HepG2 (cell line): ENCODE data around the gene NSF. TPM values are rescaled to one million over a fixed set of nuclear protein-coding genes. Genes with fewer than 3 reads are reported as not detected.
A peak's percentile ranks its signal among the peaks of the same experiment; 100 is the strongest.

Source experiments
- ATF7-NPFF ChIP-seq: sonication (generic); formaldehyde crosslinking; IDR thresholded peaks from 2 replicates; pipeline ENCODE4 v1.8.1; 2023; ENCODE audit warnings: mild to moderate bottlenecking, low read depth, missing genetic modification reagents, moderate library complexity
- DDIT3 ChIP-seq: sonication (generic); formaldehyde crosslinking; IDR thresholded peaks from 2 replicates; pipeline ENCODE4 v1.4.0; 2020; ENCODE audit warnings: mild to moderate bottlenecking, missing genetic modification reagents
- HDAC2 ChIP-seq: sonication (generic); formaldehyde crosslinking; IDR thresholded peaks from 2 replicates; pipeline ENCODE4 v1.4.0; 2020; ENCODE audit warnings: missing genetic modification reagents
- HNF4A ChIP-seq: sonication (generic); formaldehyde crosslinking; IDR thresholded peaks from 2 replicates; pipeline ENCODE4 v1.4.0; 2020; ENCODE audit warnings: missing genetic modification reagents
- HNRNPUL1 ChIP-seq: fragments of 200-400 bp; formaldehyde crosslinking; IDR thresholded peaks from 2 replicates; pipeline ENCODE4 v1.6.1; 2017; ENCODE audit warnings: low read depth, mild to moderate bottlenecking, low read length, moderate library complexity
- HOXA9 ChIP-seq: sonication (generic); formaldehyde crosslinking; IDR thresholded peaks from 2 replicates; pipeline ENCODE4 v1.8.1; 2022; ENCODE audit warnings: missing genetic modification reagents, mild to moderate bottlenecking, moderate library complexity, borderline replicate concordance
- KLF13 ChIP-seq: sonication (generic); formaldehyde crosslinking; IDR thresholded peaks from 2 replicates; pipeline ENCODE4 v1.4.0; 2020; ENCODE audit warnings: mild to moderate bottlenecking, missing genetic modification reagents
- RFX1 ChIP-seq: fragments of 450-650 bp; IDR thresholded peaks from 2 replicates; pipeline ENCODE4 v1.6.1; 2017
- RXRA ChIP-seq: sonication (generic); formaldehyde crosslinking; IDR thresholded peaks from 2 replicates; pipeline ENCODE4 v1.5.1; 2020; ENCODE audit warnings: missing genetic modification reagents
- SIN3A ChIP-seq: IDR thresholded peaks from 2 replicates; pipeline ENCODE4 v1.6.1; 2011; ENCODE audit warnings: low read depth, mild to moderate bottlenecking, control low read depth, low read length, borderline replicate concordance
- SRY ChIP-seq: sonication (generic); formaldehyde crosslinking; IDR thresholded peaks from 2 replicates; pipeline ENCODE4 v1.8.0; 2022; ENCODE audit warnings: mild to moderate bottlenecking, missing genetic modification reagents
- TBL1XR1 ChIP-seq: fragments of 150-350 bp; IDR thresholded peaks from 2 replicates; pipeline ENCODE4 v1.6.1; 2014; ENCODE audit warnings: borderline replicate concordance, low read length; ENCODE audit not compliant: partially characterized antibody
- THYN1 ChIP-seq: sonication (generic); formaldehyde crosslinking; IDR thresholded peaks from 2 replicates; pipeline ENCODE4 v1.8.1; 2023; ENCODE audit warnings: low read depth, mild to moderate bottlenecking, moderate library complexity, missing genetic modification reagents, borderline replicate concordance
- TSC22D2 ChIP-seq: sonication (generic); formaldehyde crosslinking; IDR thresholded peaks from 2 replicates; pipeline ENCODE4 v1.5.1; 2020; ENCODE audit warnings: missing genetic modification reagents, mild to moderate bottlenecking, borderline replicate concordance
- ZBTB4 ChIP-seq: sonication (generic); formaldehyde crosslinking; IDR thresholded peaks from 2 replicates; pipeline ENCODE4 v1.4.0; 2020; ENCODE audit warnings: missing genetic modification reagents, mild to moderate bottlenecking, borderline replicate concordance
- ZFP1 ChIP-seq: IDR thresholded peaks from 2 replicates; pipeline ENCODE4 v1.6.1; 2016
- ZNF468 ChIP-seq: sonication (generic); formaldehyde crosslinking; IDR thresholded peaks from 2 replicates; pipeline ENCODE4 v1.8.0; 2022; ENCODE audit warnings: mild to moderate bottlenecking, moderate library complexity, missing genetic modification reagents
- ZNF766 ChIP-seq: sonication (generic); formaldehyde crosslinking; IDR thresholded peaks from 2 replicates; pipeline ENCODE4 v1.5.0; 2020; ENCODE audit warnings: missing genetic modification reagents, borderline replicate concordance
- ZNF777 ChIP-seq: sonication (generic); formaldehyde crosslinking; IDR thresholded peaks from 2 replicates; pipeline ENCODE4 v1.4.0; 2020; ENCODE audit warnings: missing genetic modification reagents
- ZNF788 ChIP-seq: sonication (generic); formaldehyde crosslinking; IDR thresholded peaks from 2 replicates; pipeline ENCODE4 v1.5.0; 2020; ENCODE audit warnings: mild to moderate bottlenecking, missing genetic modification reagents, borderline replicate concordance
- polyA plus RNA-seq, 8 experiments: library from polyadenylated mRNA; depleted of rRNA in 3 of 8; stranded (reverse) in 7 of 8; unstranded in 1 of 8; fragments of >200 nt; fragmentation: Illumina TruSeq in 4 of 8; extraction: Trizol in 4 of 8; gene quantifications; 2 replicates each; pipeline versions ENCODE4 v1.2.1 to v1.2.3, GENCODE V29; 2011 to 2016; ENCODE audit warnings: low read depth in 4 of 8, missing spikeins in 1 of 8, mixed read lengths in 1 of 8; ENCODE audit not compliant: insufficient read depth in 1 of 8
- total RNA-seq, 5 experiments: library from RNA; depleted of rRNA; stranded (reverse); fragments of >200 nt; fragmentation: Illumina TruSeq; extraction: Trizol; gene quantifications; 2 replicates each; pipeline ENCODE4 v1.2.3, GENCODE V29; 2016; ENCODE audit warnings: low read depth in 1 of 5
- TF ChIP-seq, protein P1 (sequence below): sonication (generic); formaldehyde crosslinking; IDR thresholded peaks from 2 replicates; pipeline ENCODE4 v1.8.1; 2023; ENCODE audit warnings: mild to moderate bottlenecking, missing genetic modification reagents
- TF ChIP-seq, protein P2 (sequence below): sonication (generic); formaldehyde crosslinking; IDR thresholded peaks from 2 replicates; pipeline ENCODE4 v1.4.0; 2020; ENCODE audit warnings: missing genetic modification reagents
- TF ChIP-seq, protein P3 (sequence below): IDR thresholded peaks from 2 replicates; pipeline ENCODE4 v1.6.1; 2012; ENCODE audit warnings: inconsistent platforms

NSF gene
- total and polyA plus RNA-seq, 2 of the 13 experiments (the other 11 are each of a cell fraction or from before 2014, with no cell fraction given) = 21.9 to 37.8 TPM

DNA sequence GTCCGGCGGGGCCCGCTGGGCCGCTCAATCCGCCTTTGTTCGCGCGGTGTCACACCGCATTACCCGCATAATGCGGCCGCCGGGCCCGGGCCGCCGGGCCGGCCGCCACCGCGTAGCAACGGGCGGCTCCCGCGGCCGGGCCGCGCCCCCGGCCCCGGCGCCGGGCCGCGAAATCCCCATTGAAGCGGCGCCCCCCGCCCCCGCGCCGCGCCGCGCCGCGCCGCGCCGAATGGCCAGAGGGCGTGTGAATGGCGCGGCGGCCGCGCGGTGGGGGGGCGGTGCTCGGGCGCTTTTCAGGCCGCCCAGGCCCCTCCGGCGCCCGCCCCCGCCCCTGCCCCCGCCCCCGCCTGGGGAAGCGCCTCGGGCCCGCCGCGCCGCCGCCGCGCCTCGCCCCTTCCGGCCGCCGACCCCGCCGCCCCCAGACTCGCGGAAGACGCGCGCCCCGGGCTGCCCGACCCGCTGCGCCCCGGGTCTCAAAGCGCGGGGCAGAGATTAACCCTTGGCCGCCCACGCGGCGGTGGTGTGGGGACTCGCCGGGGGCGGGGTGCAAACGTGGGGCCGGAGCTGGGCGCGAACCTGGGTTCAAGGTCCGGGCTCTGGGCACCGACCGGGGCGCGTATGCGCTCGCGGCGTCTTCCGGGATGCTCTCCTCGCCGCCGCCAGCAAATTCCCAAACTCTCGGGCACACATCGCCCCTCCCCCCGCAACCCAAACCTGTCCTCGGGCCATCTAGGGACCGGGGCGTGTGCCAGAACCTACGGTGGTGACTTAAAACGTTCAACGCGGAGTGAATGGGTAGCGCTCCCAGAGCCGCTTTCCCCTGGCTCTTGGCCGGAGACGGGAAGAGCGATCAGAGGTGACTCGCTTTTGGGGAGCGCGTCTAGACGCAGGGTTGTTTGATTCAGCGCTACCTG, 181.3 kb downstream of the NSF start (continued):
- TF ChIP-seq DDIT3 = no peak
- TF ChIP-seq HNF4A (CRISPR knock-in tag) = peak; percentile 89
- no peak for TF ChIP-seq ZFP1 (CRISPR knock-in tag)
- TF ChIP-seq ATF7-NPFF (CRISPR knock-in tag) = peak; percentile 87
- TF ChIP-seq THYN1 (CRISPR knock-in tag) = no peak
- peak; percentile 76 for TF ChIP-seq HDAC2 (CRISPR knock-in tag)
- TF ChIP-seq, protein P1, sequence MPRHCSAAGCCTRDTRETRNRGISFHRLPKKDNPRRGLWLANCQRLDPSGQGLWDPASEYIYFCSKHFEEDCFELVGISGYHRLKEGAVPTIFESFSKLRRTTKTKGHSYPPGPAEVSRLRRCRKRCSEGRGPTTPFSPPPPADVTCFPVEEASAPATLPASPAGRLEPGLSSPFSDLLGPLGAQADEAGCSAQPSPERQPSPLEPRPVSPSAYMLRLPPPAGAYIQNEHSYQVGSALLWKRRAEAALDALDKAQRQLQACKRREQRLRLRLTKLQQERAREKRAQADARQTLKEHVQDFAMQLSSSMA (CRISPR knock-in tag) = no peak
- TF ChIP-seq, protein P2, sequence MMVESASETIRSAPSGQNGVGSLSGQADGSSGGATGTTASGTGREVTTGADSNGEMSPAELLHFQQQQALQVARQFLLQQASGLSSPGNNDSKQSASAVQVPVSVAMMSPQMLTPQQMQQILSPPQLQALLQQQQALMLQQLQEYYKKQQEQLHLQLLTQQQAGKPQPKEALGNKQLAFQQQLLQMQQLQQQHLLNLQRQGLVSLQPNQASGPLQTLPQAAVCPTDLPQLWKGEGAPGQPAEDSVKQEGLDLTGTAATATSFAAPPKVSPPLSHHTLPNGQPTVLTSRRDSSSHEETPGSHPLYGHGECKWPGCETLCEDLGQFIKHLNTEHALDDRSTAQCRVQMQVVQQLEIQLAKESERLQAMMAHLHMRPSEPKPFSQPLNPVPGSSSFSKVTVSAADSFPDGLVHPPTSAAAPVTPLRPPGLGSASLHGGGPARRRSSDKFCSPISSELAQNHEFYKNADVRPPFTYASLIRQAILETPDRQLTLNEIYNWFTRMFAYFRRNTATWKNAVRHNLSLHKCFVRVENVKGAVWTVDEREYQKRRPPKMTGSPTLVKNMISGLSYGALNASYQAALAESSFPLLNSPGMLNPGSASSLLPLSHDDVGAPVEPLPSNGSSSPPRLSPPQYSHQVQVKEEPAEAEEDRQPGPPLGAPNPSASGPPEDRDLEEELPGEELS (CRISPR knock-in tag) = peak; percentile 50; the same call in 1 of the 2 replicates
- TF ChIP-seq ZNF766 (CRISPR knock-in tag) = peak; percentile 85
- peak; percentile 43 for TF ChIP-seq ZNF777 (CRISPR knock-in tag)
- TF ChIP-seq TBL1XR1 = no peak
- TF ChIP-seq ZBTB4 (CRISPR knock-in tag) = 0 out of 2 replicates have a peak, but pooled peaks have one; percentile 31
- TF ChIP-seq HOXA9 (CRISPR knock-in tag) = no peak; the same call in 1 of the 2 replicates
- TF ChIP-seq HNRNPUL1 = no peak
- no peak for TF ChIP-seq RFX1
- TF ChIP-seq ZNF788 = peak; percentile 83
- TF ChIP-seq ZNF468 (CRISPR knock-in tag) = no peak
- TF ChIP-seq RXRA (CRISPR knock-in tag) = peak; percentile 90
- no peak for TF ChIP-seq SRY
- no peak for TF ChIP-seq TSC22D2 (CRISPR knock-in tag)
- TF ChIP-seq SIN3A = peak; percentile 50; the same call in 1 of the 2 replicates
- no peak for TF ChIP-seq KLF13 (CRISPR knock-in tag)
- TF ChIP-seq, protein P3, sequence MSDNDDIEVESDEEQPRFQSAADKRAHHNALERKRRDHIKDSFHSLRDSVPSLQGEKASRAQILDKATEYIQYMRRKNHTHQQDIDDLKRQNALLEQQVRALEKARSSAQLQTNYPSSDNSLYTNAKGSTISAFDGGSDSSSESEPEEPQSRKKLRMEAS = peak; percentile 78
